K562 (cell line): ENCODE data around the gene KRTAP27-1. TPM values are rescaled to one million over a fixed set of nuclear protein-coding genes. Genes with fewer than 3 reads are reported as not detected.

Experiments
- ATAC-seq: fragments of 200-7000 bp; cut with Tn5 transposase; 3 replicates; pipeline ENCODE4 v1.9.1; 2020; ENCODE audit warnings: moderate library complexity
- BruUV-seq: library from RNA; stranded (reverse); fragments of 400-500 nt; replicated peaks from 2 replicates; lab custom pipeline; 2021; lab: Mats Ljungman, UMichigan
- CTCF ChIA-PET: fragments of 300-600 bp; formaldehyde crosslinking; extraction: SDS; loops from one replicate; lab custom pipeline; 2021; ENCODE audit warnings: low intra/inter-chr PET ratio; lab: Yijun Ruan, JAX
- POLR2A ChIA-PET: fragments of 300-600, 350-650 bp; sonication (Branson Sonifier 250); formaldehyde crosslinking; extraction: SDS; loops from one replicate; lab custom pipeline; 2021; ENCODE audit warnings: antibody characterized with exemption, inconsistent platforms; lab: Yijun Ruan, JAX
- DNase-seq, 4 experiments: peaks; one replicate each; pipeline versions ENCODE4 v3.0.0 to v3.0.0-alpha.2; 2011 to 2018; ENCODE audit warnings: low spot score in 3 of 4, mixed read lengths in 3 of 4; ENCODE audit errors: extremely low read depth in 1 of 4
- FAIRE-seq: peaks from 2 replicates; lab custom pipeline; 2011; peaks lifted over from hg19 to GRCh38; lab: Jason Lieb, UNC
- H2AFZ ChIP-seq: 2 replicates; pipeline ENCODE4 v1.6.0; 2011; ENCODE audit warnings: low read depth, low read length, control low read depth, inconsistent platforms
- H3K27ac ChIP-seq: fragments of 200-600 bp; 3 replicates; pipeline ENCODE4 v1.8.0; 2011; ENCODE audit warnings: low read depth, mild to moderate bottlenecking, control low read depth, inconsistent platforms, low read length, moderate library complexity, mixed read lengths; ENCODE audit errors: extremely low read depth
- H3K27me3 ChIP-seq, 2 experiments: fragments of 300-600 bp in 1 of 2; 2 replicates in 1 of 2; 3 replicates in 1 of 2; pipeline versions ENCODE4 v1.6.0 to v1.8.0; 2011; ENCODE audit warnings: inconsistent platforms in 2 of 2, low read length in 2 of 2, mild to moderate bottlenecking in 1 of 2, mixed read lengths in 1 of 2, moderate library complexity in 1 of 2; ENCODE audit not compliant: control insufficient read depth in 2 of 2, insufficient read depth in 2 of 2
- H3K36me3 ChIP-seq: fragments of 300-600 bp; 3 replicates; pipeline ENCODE4 v1.8.0; 2011; ENCODE audit warnings: mild to moderate bottlenecking, low read length, inconsistent platforms; ENCODE audit not compliant: control insufficient read depth, insufficient read depth
- H3K4me1 ChIP-seq, 2 experiments: fragments of 200-600 bp in 1 of 2; replicated peaks in 1 of 2; 2 replicates in 1 of 2; 3 replicates in 1 of 2; pipeline versions ENCODE4 v1.5.1 to v1.8.0; 2011; ENCODE audit warnings: inconsistent platforms in 2 of 2, low read length in 2 of 2, mild to moderate bottlenecking in 1 of 2, mixed read lengths in 1 of 2, moderate library complexity in 1 of 2; ENCODE audit not compliant: control insufficient read depth in 2 of 2, insufficient read depth in 2 of 2
- H3K4me2 ChIP-seq: 2 replicates; pipeline ENCODE4 v1.6.1; 2011; ENCODE audit warnings: low read length, control low read depth, inconsistent platforms, mixed read lengths; ENCODE audit not compliant: insufficient read depth
- H3K4me3 ChIP-seq: fragments of 200-600 bp; sonication (generic), shearing (Covaris generic); 2 replicates; pipeline ENCODE4 v1.5.1; 2016; ENCODE audit warnings: control low read depth, inconsistent platforms
- H3K79me2 ChIP-seq: fragments of 200-600 bp; 3 replicates; pipeline ENCODE4 v1.8.0; 2011; ENCODE audit warnings: low read length, inconsistent platforms; ENCODE audit not compliant: control insufficient read depth, insufficient read depth
- H3K9ac ChIP-seq, 2 experiments: 2 replicates each; pipeline versions ENCODE4 v1.6.0 to v1.6.1; 2011; ENCODE audit warnings: low read depth in 2 of 2, low read length in 2 of 2, control low read depth in 1 of 2, inconsistent platforms in 1 of 2, mild to moderate bottlenecking in 1 of 2, mixed read lengths in 1 of 2; ENCODE audit not compliant: insufficient read depth in 1 of 2
- H3K9me1 ChIP-seq: one replicate; pipeline ENCODE4 v1.6.0; 2011; ENCODE audit warnings: inconsistent platforms, mild to moderate bottlenecking, low read length, moderate library complexity; ENCODE audit not compliant: control insufficient read depth, insufficient read depth
- H3K9me3 ChIP-seq: replicated peaks from 2 replicates; pipeline ENCODE4 v1.5.1; 2011; ENCODE audit warnings: low read depth, low read length, inconsistent platforms; ENCODE audit not compliant: control insufficient read depth, insufficient read depth
- H4K20me1 ChIP-seq: replicated peaks from 2 replicates; pipeline ENCODE4 v1.6.1; 2011; ENCODE audit warnings: low read length, inconsistent platforms, mixed read lengths; ENCODE audit not compliant: control insufficient read depth, insufficient read depth
- DMBX1 ChIP-seq: fragments of 250-450 bp; sonication (Bioruptor Pico); IDR thresholded peaks from 2 replicates; pipeline ENCODE4 v1.8.0; 2022; ENCODE audit warnings: inconsistent platforms, mild to moderate bottlenecking, moderate library complexity, borderline replicate concordance
- MAZ ChIP-seq, 2 experiments: fragments of 450-650 bp in 1 of 2; sonication (generic) in 1 of 2; formaldehyde crosslinking; IDR thresholded peaks in 1 of 2; conservative IDR thresholded peaks in 1 of 2; 2 replicates each; pipeline versions ENCODE4 v1.4.0 to v1.5.0; 2020; ENCODE audit warnings: mild to moderate bottlenecking in 1 of 2, missing genetic modification reagents in 1 of 2
- MCM2 ChIP-seq: fragments of 450-650 bp; IDR thresholded peaks from 2 replicates; pipeline ENCODE4 v1.6.1; 2017; ENCODE audit warnings: low read depth, mild to moderate bottlenecking
- NFE2 ChIP-seq: IDR thresholded peaks from 2 replicates; pipeline ENCODE4 v1.6.1; 2014; ENCODE audit warnings: antibody characterized with exemption, low read depth
- SMAD2 ChIP-seq: fragments of 150-350 bp; IDR thresholded peaks from 2 replicates; pipeline ENCODE4 v1.6.1; 2014; ENCODE audit warnings: low read depth, mild to moderate bottlenecking, low read length
- YBX1 ChIP-seq: fragments of 450-650 bp; IDR thresholded peaks from 2 replicates; pipeline ENCODE4 v1.7.1; 2016; ENCODE audit warnings: mild to moderate bottlenecking
- ZNF121 ChIP-seq: sonication (generic); formaldehyde crosslinking; conservative IDR thresholded peaks from 2 replicates; pipeline ENCODE4 v1.8.0; 2022; ENCODE audit warnings: missing genetic modification reagents
- ZNF224 ChIP-seq: sonication (generic); formaldehyde crosslinking; IDR thresholded peaks from 2 replicates; pipeline ENCODE4 v1.8.0; 2022; ENCODE audit warnings: mild to moderate bottlenecking, missing genetic modification reagents
- in situ Hi-C: fragments of 300-500 bp; cut with MboI; formaldehyde crosslinking; loops from 4 replicates; pipeline ENCODE4 v1.15.0; 2018; ENCODE audit warnings: inconsistent platforms, mixed read lengths
- intact Hi-C: fragments of 100-400 bp; cut with micrococcal nuclease; formaldehyde crosslinking; loops from 2 replicates; pipeline ENCODE4 v1.14.2; 2022
- polyA plus RNA-seq, 8 experiments: library from polyadenylated mRNA; depleted of rRNA in 4 of 8; stranded (reverse) in 5 of 8; unstranded in 3 of 8; fragments of >200 nt; fragmentation: Nextera tagmentation in 2 of 8; fragmentation: Illumina TruSeq in 1 of 8; extraction: Ambion mirVana in 2 of 8; extraction: Trizol in 1 of 8; gene quantifications; 2 replicates each; pipeline versions ENCODE4 v1.2.1 to v1.2.3, GENCODE V29; 2011 to 2014; ENCODE audit warnings: inconsistent platforms in 1 of 8, missing spikeins in 1 of 8
- total RNA-seq, 7 experiments: library from RNA; depleted of rRNA in 6 of 7; stranded (reverse); fragments of >200 nt in 6 of 7; fragmentation: Illumina TruSeq in 2 of 7; extraction: Trizol in 2 of 7; gene quantifications; 2 replicates each; pipeline versions ENCODE4 v1.2.1 to v1.2.3, GENCODE V29; 2011 to 2021; ENCODE audit warnings: low replicate concordance in 1 of 7
- TF ChIP-seq, protein P1 (sequence below): fragments of 250-450 bp; sonication (Bioruptor Pico); IDR thresholded peaks from 2 replicates; pipeline ENCODE4 v1.6.1; 2021; ENCODE audit warnings: mild to moderate bottlenecking

KRTAP27-1 gene
- total and polyA plus RNA-seq, 9 of the 15 experiments (the other 6 are each of a cell fraction or from before 2014, with no cell fraction given) = not detected

DNA sequence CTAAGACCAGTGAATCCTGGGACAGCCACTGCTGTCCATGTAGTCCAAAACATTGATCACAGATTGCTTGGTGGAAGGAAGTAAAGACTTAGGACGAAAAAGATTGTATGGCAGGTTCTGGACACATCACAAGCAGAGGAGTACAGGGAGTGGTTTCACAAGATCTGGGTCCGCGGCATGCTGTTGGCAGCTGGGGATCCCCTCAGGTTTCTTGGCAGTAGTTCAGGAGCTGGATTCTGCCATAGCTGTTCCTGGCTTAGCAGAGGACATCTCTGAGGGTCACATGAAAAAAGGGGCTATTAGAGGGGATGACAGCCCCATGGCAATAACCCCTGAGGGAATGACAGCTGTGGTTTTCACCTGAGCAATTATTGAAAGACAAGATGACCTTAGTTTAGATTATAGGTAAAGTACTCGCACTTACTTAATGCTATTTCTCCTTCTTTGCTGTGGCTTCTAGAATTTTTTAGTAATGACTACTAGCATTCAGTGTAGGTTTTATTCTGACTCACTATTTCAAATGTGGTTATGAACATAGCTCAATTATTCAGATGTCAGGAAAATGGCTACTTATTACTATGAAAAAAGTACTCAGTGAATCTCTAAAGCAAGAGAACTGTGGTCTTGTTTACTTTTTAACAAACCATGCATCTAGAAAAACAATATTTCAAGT lies 8.2 kb downstream of the KRTAP27-1 start (continued):
- TF ChIP-seq NFE2 (no peak), SMAD2 (no peak), ZNF121 (CRISPR knock-in tag) (no peak)
- TF ChIP-seq, all 486 proteins: peak for 0

DNA sequence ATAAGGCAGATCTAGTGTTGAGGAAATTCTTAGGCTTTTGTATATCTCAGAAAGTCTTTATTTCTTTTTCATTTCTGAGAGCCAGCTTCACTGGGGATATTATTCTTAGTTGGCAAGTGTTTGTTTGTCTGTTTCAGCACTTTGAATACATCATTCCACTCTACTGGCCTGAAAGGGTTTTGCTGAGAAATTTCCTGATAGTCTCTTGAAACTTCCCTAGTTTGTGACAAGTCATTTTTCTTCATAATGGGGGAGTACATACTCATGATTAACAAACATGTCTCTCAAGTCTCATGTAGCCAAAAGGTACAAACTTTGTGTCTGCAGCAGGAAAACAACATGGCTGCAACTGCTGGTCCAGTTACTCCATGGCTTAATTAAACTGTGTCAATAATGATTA lies 11.1 kb downstream of the KRTAP27-1 start:
- Histone ChIP-seq H3K4me2 (no peak overlapping the region), H4K20me1 (no peaks in the 10 kb centered on the region), H3K4me1 (no peaks in the 10 kb centered on the region), H3K9me1 (no peaks in the 10 kb centered on the region), H3K27ac (no peak overlapping the region), H3K9me3 (no peaks in the 10 kb centered on the region), H3K36me3 (no peaks in the 10 kb centered on the region), H3K79me2 (no peaks in the 10 kb centered on the region), H3K9ac (no peak overlapping the region), H3K4me3 (no peak overlapping the region), H2AFZ (no peak overlapping the region), H3K27me3 (no peaks in the 10 kb centered on the region)
- CTCF ChIA-PET = no interaction called here
- TF ChIP-seq DMBX1 (CRISPR knock-in tag) (no peak), MAZ (CRISPR knock-in tag; conservative IDR thresholded peaks at IDR 0.05 in 1 of 2, IDR thresholded peaks at IDR 0.05 in 1 of 2) (no peak), YBX1 (no peak), MCM2 (no peak), ZNF224 (CRISPR knock-in tag) (no peak)
- TF ChIP-seq, protein P1, sequence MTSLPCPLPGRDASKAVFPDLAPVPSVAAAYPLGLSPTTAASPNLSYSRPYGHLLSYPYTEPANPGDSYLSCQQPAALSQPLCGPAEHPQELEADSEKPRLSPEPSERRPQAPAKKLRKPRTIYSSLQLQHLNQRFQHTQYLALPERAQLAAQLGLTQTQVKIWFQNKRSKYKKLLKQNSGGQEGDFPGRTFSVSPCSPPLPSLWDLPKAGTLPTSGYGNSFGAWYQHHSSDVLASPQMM (CRISPR knock-in tag) = no peak
- FAIRE-seq (no peak), DNase-seq (no peak), ATAC-seq (no peak)
- intact Hi-C loops (no loop called here), in situ Hi-C loops (no loop called here)
- POLR2A ChIA-PET = no interaction called here
- no TSS peak for BruUV-seq
